Panc1 (cell line): ENCODE results near the gene TSPAN15. TPM values are rescaled to one million over a fixed set of nuclear protein-coding genes. Genes with fewer than 3 reads are reported as not detected.

Source experiments
- ATAC-seq: fragments of 200-7000 bp; cut with Tn5 transposase; 2 replicates; pipeline ENCODE4 v1.9.1; 2020; ENCODE audit warnings: mild to moderate bottlenecking, moderate library complexity
- BruUV-seq: library from RNA; stranded (reverse); fragments of 400-500 nt; replicated peaks from 2 replicates; lab custom pipeline; 2021; lab: Mats Ljungman, UMichigan
- CTCF ChIA-PET: fragments of 300-600 bp; sonication (Branson Sonifier 250); formaldehyde crosslinking; loops from one replicate; lab custom pipeline; 2022; ENCODE audit warnings: antibody characterized with exemption; lab: Charles Lee
- POLR2A ChIA-PET: fragments of 300-600 bp; sonication (Branson Sonifier 250); formaldehyde crosslinking; loops from one replicate; lab custom pipeline; 2022; ENCODE audit warnings: antibody characterized with exemption; lab: Charles Lee
- DNase-seq: peaks from one replicate; pipeline ENCODE4 v3.0.0-alpha.2; 2010; ENCODE audit warnings: low read depth, low spot score
- H3K27ac ChIP-seq: 2 replicates; pipeline ENCODE4 v1.5.1; 2011; ENCODE audit warnings: mild to moderate bottlenecking, low read length, inconsistent platforms
- H3K27me3 ChIP-seq: fragments of 200-500 bp; sonication (Bioruptor generic); 2 replicates; pipeline ENCODE4 v1.6.0; 2014; ENCODE audit warnings: low read length, inconsistent platforms; ENCODE audit not compliant: control insufficient read depth, insufficient read depth
- H3K36me3 ChIP-seq: fragments of 200-500 bp; sonication (Bioruptor generic); 2 replicates; pipeline ENCODE4 v1.5.1; 2014; ENCODE audit warnings: inconsistent platforms, mild to moderate bottlenecking, low read length, moderate library complexity; ENCODE audit not compliant: control insufficient read depth, insufficient read depth
- H3K4me1 ChIP-seq: 2 replicates; pipeline ENCODE4 v1.5.1; 2011; ENCODE audit warnings: inconsistent platforms, mild to moderate bottlenecking, low read length, moderate library complexity; ENCODE audit not compliant: control insufficient read depth, insufficient read depth
- H3K4me3 ChIP-seq, 2 experiments: 2 replicates each; pipeline ENCODE4 v1.5.1; 2011 to 2012; ENCODE audit warnings: low read depth in 2 of 2, low read length in 2 of 2, mild to moderate bottlenecking in 2 of 2, inconsistent platforms in 1 of 2, moderate library complexity in 1 of 2
- H3K9me3 ChIP-seq: fragments of 200-500 bp; sonication (Bioruptor generic); 2 replicates; pipeline ENCODE4 v1.5.1; 2014; ENCODE audit warnings: low read depth, mild to moderate bottlenecking, inconsistent platforms, low read length, moderate library complexity; ENCODE audit not compliant: control insufficient read depth, insufficient read depth
- CTCF ChIP-seq: fragments of 450-650 bp; IDR thresholded peaks from 2 replicates; pipeline ENCODE4 v1.5.1; 2017; ENCODE audit warnings: mild to moderate bottlenecking
- POLR2AphosphoS5 ChIP-seq: IDR thresholded peaks from 2 replicates; pipeline ENCODE4 v1.6.1; 2012; ENCODE audit warnings: mild to moderate bottlenecking, low read depth, low read length, moderate library complexity
- REST ChIP-seq, 2 experiments: IDR thresholded peaks; 2 replicates each; pipeline ENCODE4 v1.6.1; 2011 to 2012; ENCODE audit warnings: low read depth in 2 of 2, control low read depth in 1 of 2, low read length in 1 of 2, mild to moderate bottlenecking in 1 of 2, moderate library complexity in 1 of 2; ENCODE audit not compliant: insufficient read depth in 1 of 2
- SIN3A ChIP-seq: IDR thresholded peaks from 2 replicates; pipeline ENCODE4 v1.6.1; 2012; ENCODE audit warnings: low read depth, mild to moderate bottlenecking, low read length, moderate library complexity, borderline replicate concordance; ENCODE audit not compliant: insufficient read depth
- TCF7L2 ChIP-seq: IDR thresholded peaks from 2 replicates; pipeline ENCODE4 v1.6.1; 2011; ENCODE audit warnings: mild to moderate bottlenecking, low read depth, low read length, inconsistent platforms
- in situ Hi-C: cut with HindIII; loops from 2 replicates; pipeline ENCODE4 v1.10.0; 2016; ENCODE audit warnings: low sequenced_read_pairs, low pct_unique_long_range_greater_than_20kb
- intact Hi-C: fragments of 100-400 bp; cut with micrococcal nuclease; formaldehyde crosslinking; loops from one replicate; pipeline ENCODE4 v1.10.0; 2022; ENCODE audit not compliant: unreplicated experiment
- total RNA-seq: library from RNA; stranded (reverse); gene quantifications from one replicate; pipeline ENCODE4 v1.2.1, GENCODE V29; 2021; ENCODE audit not compliant: unreplicated experiment

Gene TSPAN15
- total RNA-seq, 1 experiment from 2014 or later, result 199 TPM

- BruUV-seq, result no TSS peak
- DNase-seq, result no peak
- H3K9me3 ChIP-seq, result peaks cover 3% of the 10 kb centered on the region; the same call in 1 of the 2 replicates
- TF ChIP-seq POLR2AphosphoS5 (no peak), REST (IDR thresholded peaks at IDR 0.05; ENCODE audit: insufficient read depth in 1 of 2, low read depth in 2 of 2, low read length in 1 of 2) (no peak), SIN3A (no peak), TCF7L2 (no peak), CTCF (no peak)
- ChIA-PET POLR2A (no interaction called here), CTCF (no interaction called here)
- no peaks in the 10 kb centered on the region for H3K36me3 ChIP-seq
- no peak overlapping the region for H3K4me3 ChIP-seq
- no peak for ATAC-seq
- H3K4me1 ChIP-seq, result peaks cover 34% of the 10 kb centered on the region
- no peaks in the 10 kb centered on the region for H3K27me3 ChIP-seq
- intact Hi-C loops, result no loop called here
- in situ Hi-C loops, result no loop called here
- H3K27ac ChIP-seq, result peak overlapping the region; percentile 94
These were observed 13.7 kb upstream of the TSPAN15 start for GRCh38 chr10:69437321-69438259.

- Histone ChIP-seq H3K4me1 (peaks cover 34% of the 10 kb centered on the region), H3K27ac (peak overlapping the region; percentile 94), H3K36me3 (no peaks in the 10 kb centered on the region), H3K4me3 (peak overlapping the region in 1 of 2 experiments; percentile 13; a peak in 1 of 4 replicates), H3K27me3 (no peaks in the 10 kb centered on the region), H3K9me3 (peaks cover 7% of the 10 kb centered on the region; the same call in 1 of the 2 replicates)
- in situ Hi-C loops (no loop called here), intact Hi-C loops (no loop called here)
- ATAC-seq (peak; percentile 74), DNase-seq (no peak)
- no TSS peak for BruUV-seq
- CTCF ChIA-PET, result interaction anchor here (0.5 kb wide), 1 partner anchor 10 kb away, joined by 3 read pairs; no protein-coding TSS in a partner anchor
- POLR2A ChIA-PET, result no interaction called here
- TF ChIP-seq TCF7L2 (no peak), CTCF (no peak), POLR2AphosphoS5 (no peak), SIN3A (no peak), REST (IDR thresholded peaks at IDR 0.05; ENCODE audit: insufficient read depth in 1 of 2, low read depth in 2 of 2, low read length in 1 of 2) (no peak; a peak in 1 of 4 replicates)
These were observed 12.5 kb upstream of the TSPAN15 start for GRCh38 chr10:69438536-69439349.
